Caco-2 (cell line): Measurements from ENCODE around the gene ORMDL1. TPM values are rescaled to one million over a fixed set of nuclear protein-coding genes. Genes with fewer than 3 reads are reported as not detected.
A peak's percentile ranks its signal among the peaks of the same experiment; 100 is the strongest.

ENCODE experiments used
- BruUV-seq: library from RNA; stranded (reverse); fragments of 400-500 nt; replicated peaks from 2 replicates; lab custom pipeline; 2021; lab: Mats Ljungman, UMichigan
- CTCF ChIA-PET: fragments of 300-600 bp; sonication (Branson Sonifier 250); formaldehyde crosslinking; loops from one replicate; lab custom pipeline; 2022; ENCODE audit warnings: antibody characterized with exemption; lab: Charles Lee
- POLR2A ChIA-PET: fragments of 300-600 bp; sonication (Branson Sonifier 250); formaldehyde crosslinking; loops from one replicate; lab custom pipeline; 2022; ENCODE audit warnings: antibody characterized with exemption; lab: Charles Lee
- DNase-seq, 2 experiments: peaks; one replicate each; pipeline versions ENCODE4 v3.0.0 to v3.0.0-alpha.2; 2020 to 2022
- H3K27me3 ChIP-seq: replicated peaks from 2 replicates; pipeline ENCODE4 v1.6.0; 2011; ENCODE audit warnings: low read length; ENCODE audit not compliant: control insufficient read depth, insufficient read depth
- H3K36me3 ChIP-seq: 2 replicates; pipeline ENCODE4 v1.5.1; 2011; ENCODE audit warnings: low read length; ENCODE audit not compliant: control insufficient read depth, insufficient read depth
- H3K4me1 ChIP-seq: fragments of 250-450 bp; sonication (Bioruptor Pico); 2 replicates; pipeline ENCODE4 v1.5.1; 2020; ENCODE audit warnings: mild to moderate bottlenecking
- H3K4me3 ChIP-seq: 2 replicates; pipeline ENCODE4 v1.5.1; 2011; ENCODE audit warnings: low read depth, mild to moderate bottlenecking, control low read depth, low read length
- H3K9me3 ChIP-seq: fragments of 250-450 bp; sonication (Bioruptor Pico); 2 replicates; pipeline ENCODE4 v1.5.1; 2020; ENCODE audit warnings: mild to moderate bottlenecking, moderate library complexity
- H3K27ac Mint-ChIP-seq: one replicate; pipeline ENCODE4 v1.8.0; 2022; ENCODE audit warnings: mixed read lengths; ENCODE audit not compliant: unreplicated experiment
- H3K27me3 Mint-ChIP-seq: one replicate; pipeline ENCODE4 v1.8.0; 2022; ENCODE audit warnings: mixed read lengths; ENCODE audit not compliant: insufficient read depth, unreplicated experiment
- H3K36me3 Mint-ChIP-seq: one replicate; pipeline ENCODE4 v1.8.0; 2022; ENCODE audit warnings: mild to moderate bottlenecking, mixed read lengths; ENCODE audit not compliant: insufficient read depth, unreplicated experiment
- H3K4me1 Mint-ChIP-seq: one replicate; pipeline ENCODE4 v1.8.0; 2022; ENCODE audit warnings: low read depth, mixed read lengths; ENCODE audit not compliant: unreplicated experiment
- H3K4me3 Mint-ChIP-seq: one replicate; pipeline ENCODE4 v1.8.0; 2022; ENCODE audit warnings: mild to moderate bottlenecking, moderate library complexity, mixed read lengths; ENCODE audit not compliant: unreplicated experiment
- H3K9me3 Mint-ChIP-seq: one replicate; pipeline ENCODE4 v1.8.0; 2022; ENCODE audit warnings: mixed read lengths; ENCODE audit not compliant: unreplicated experiment
- intact Hi-C: fragments of 100-400 bp; cut with micrococcal nuclease; formaldehyde crosslinking; loops from one replicate; pipeline ENCODE4 v1.10.0; 2022; ENCODE audit not compliant: unreplicated experiment
- total RNA-seq: library from RNA; stranded (reverse); gene quantifications from 2 replicates; pipeline ENCODE4 v1.2.3, GENCODE V29; 2022
- TF ChIP-seq, protein P1 (sequence below), 2 experiments: fragments of 200-600 bp in 1 of 2; IDR thresholded peaks; 1 replicate in 1 of 2; 2 replicates in 1 of 2; pipeline versions ENCODE4 v1.5.1 to v1.8.0; 2011 to 2022; ENCODE audit warnings: antibody characterized with exemption in 1 of 2, control low read depth in 1 of 2, inconsistent platforms in 1 of 2, low read depth in 1 of 2, low read length in 1 of 2, mild to moderate bottlenecking in 1 of 2, moderate library complexity in 1 of 2; ENCODE audit not compliant: insufficient read depth in 1 of 2, severe bottlenecking in 1 of 2, unreplicated experiment in 1 of 2

The ORMDL1 gene
- total RNA-seq, 1 experiment from 2014 or later = 52.1 TPM

GRCh38 chr2:189783451-189783926 lies 650 bp downstream of the ORMDL1 start:
- no peak for DNase-seq
- ChIA-PET CTCF (interaction anchor here (1.0 to 2.7 kb wide), 2 partner anchors 15 to 21 kb away, joined by 8 to 14 read pairs; partner anchors contain the start of gene OSGEPL1), POLR2A (interaction anchor here (0.6 to 2.4 kb wide), 3 partner anchors 15 to 308 kb away, joined by 3 to 16 read pairs (median 3); partner anchors contain the start of gene OSGEPL1)
- Histone ChIP-seq H3K27me3 (no peaks in the 10 kb centered on the region), H3K36me3 (no peaks in the 10 kb centered on the region), H3K4me3 (peak overlapping the region; percentile 88), H3K4me1 (peaks cover 5% of the 10 kb centered on the region; the same call in 1 of the 2 replicates), H3K9me3 (no peaks in the 10 kb centered on the region)
- Mint-ChIP-seq H3K27ac (peak overlapping the region; percentile 82), H3K4me1 (peaks cover 23% of the 10 kb centered on the region), H3K36me3 (peaks cover 60% of the 10 kb centered on the region), H3K9me3 (no peaks in the 10 kb centered on the region), H3K4me3 (peak overlapping the region; percentile 83), H3K27me3 (no peaks in the 10 kb centered on the region)
- TF ChIP-seq, protein P1, sequence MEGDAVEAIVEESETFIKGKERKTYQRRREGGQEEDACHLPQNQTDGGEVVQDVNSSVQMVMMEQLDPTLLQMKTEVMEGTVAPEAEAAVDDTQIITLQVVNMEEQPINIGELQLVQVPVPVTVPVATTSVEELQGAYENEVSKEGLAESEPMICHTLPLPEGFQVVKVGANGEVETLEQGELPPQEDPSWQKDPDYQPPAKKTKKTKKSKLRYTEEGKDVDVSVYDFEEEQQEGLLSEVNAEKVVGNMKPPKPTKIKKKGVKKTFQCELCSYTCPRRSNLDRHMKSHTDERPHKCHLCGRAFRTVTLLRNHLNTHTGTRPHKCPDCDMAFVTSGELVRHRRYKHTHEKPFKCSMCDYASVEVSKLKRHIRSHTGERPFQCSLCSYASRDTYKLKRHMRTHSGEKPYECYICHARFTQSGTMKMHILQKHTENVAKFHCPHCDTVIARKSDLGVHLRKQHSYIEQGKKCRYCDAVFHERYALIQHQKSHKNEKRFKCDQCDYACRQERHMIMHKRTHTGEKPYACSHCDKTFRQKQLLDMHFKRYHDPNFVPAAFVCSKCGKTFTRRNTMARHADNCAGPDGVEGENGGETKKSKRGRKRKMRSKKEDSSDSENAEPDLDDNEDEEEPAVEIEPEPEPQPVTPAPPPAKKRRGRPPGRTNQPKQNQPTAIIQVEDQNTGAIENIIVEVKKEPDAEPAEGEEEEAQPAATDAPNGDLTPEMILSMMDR (IDR thresholded peaks at IDR 0.05; ENCODE audit: insufficient read depth in 1 of 2, low read depth in 1 of 2, low read length in 1 of 2, severe bottlenecking in 1 of 2, unreplicated experiment in 1 of 2) = no peak
- no TSS peak for BruUV-seq
- intact Hi-C loops = loop anchor here (5.0 to 10.0 kb wide), 2 partner anchors 121 to 401 kb away; partner anchors contain the start of gene ASNSD1

- no peak for DNase-seq
- no peaks in the 10 kb centered on the region for H3K9me3 ChIP-seq
- H3K4me1 ChIP-seq = peaks cover 5% of the 10 kb centered on the region; the same call in 1 of the 2 replicates
- ChIA-PET POLR2A (no interaction called here), CTCF (no interaction called here)
- Mint-ChIP-seq H3K27me3 (no peaks in the 10 kb centered on the region), H3K36me3 (peaks cover 69% of the 10 kb centered on the region), H3K9me3 (no peaks in the 10 kb centered on the region), H3K27ac (no peak overlapping the region), H3K4me1 (peaks cover 23% of the 10 kb centered on the region), H3K4me3 (peak overlapping the region; percentile 83)
- no TSS peak for BruUV-seq
- TF ChIP-seq, protein P1 (IDR thresholded peaks at IDR 0.05; ENCODE audit: insufficient read depth in 1 of 2, low read depth in 1 of 2, low read length in 1 of 2, severe bottlenecking in 1 of 2, unreplicated experiment in 1 of 2) = no peak
- intact Hi-C loops = loop anchor here (5.0 to 10.0 kb wide), 2 partner anchors 120 to 403 kb away; partner anchors contain the start of gene ASNSD1
- peak overlapping the region; percentile 88; the same call in 1 of the 2 replicates for H3K4me3 ChIP-seq
- no peaks in the 10 kb centered on the region for H3K36me3 ChIP-seq
- H3K27me3 ChIP-seq = no peaks in the 10 kb centered on the region
These were observed 1.9 kb downstream of the ORMDL1 start for GRCh38 chr2:189782221-189782671.

DNA sequence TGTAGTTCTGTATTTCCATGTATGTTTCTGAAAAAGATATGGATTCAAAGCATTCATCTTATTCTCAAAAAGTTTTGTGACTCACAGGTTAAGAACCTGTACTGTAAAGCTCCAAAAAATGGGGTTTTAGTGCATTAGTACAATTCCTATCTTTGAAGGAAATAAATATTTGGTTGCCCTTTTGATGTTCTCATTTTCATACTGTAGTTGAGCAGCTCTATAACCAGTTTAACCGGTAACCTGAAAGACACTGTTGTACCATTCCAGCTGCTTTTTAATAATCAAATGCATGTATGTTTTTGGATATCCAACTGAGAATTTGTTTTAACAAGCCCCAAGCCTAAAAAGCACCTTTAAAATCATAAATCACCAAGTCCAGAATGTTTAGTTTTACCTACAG lies 11.9 kb downstream of the ORMDL1 start:
- H3K4me1 Mint-ChIP-seq = no peaks in the 10 kb centered on the region
- H3K36me3 Mint-ChIP-seq = peaks cover 51% of the 10 kb centered on the region
- Histone ChIP-seq H3K4me3 (no peak overlapping the region), H3K27me3 (no peaks in the 10 kb centered on the region), H3K4me1 (no peaks in the 10 kb centered on the region), H3K36me3 (no peaks in the 10 kb centered on the region; the same call in 1 of the 2 replicates), H3K9me3 (no peaks in the 10 kb centered on the region)
- no peak overlapping the region for H3K27ac Mint-ChIP-seq
- TF ChIP-seq, protein P1 (IDR thresholded peaks at IDR 0.05; ENCODE audit: insufficient read depth in 1 of 2, low read depth in 1 of 2, low read length in 1 of 2, severe bottlenecking in 1 of 2, unreplicated experiment in 1 of 2) = no peak
- BruUV-seq = no TSS peak
- CTCF ChIA-PET = interaction anchor here (1.5 kb wide), 1 partner anchor 10 kb away, joined by 5 read pairs; the partner anchor contains the start of gene OSGEPL1
- intact Hi-C loops = no loop called here
- H3K9me3 Mint-ChIP-seq = no peaks in the 10 kb centered on the region
- H3K4me3 Mint-ChIP-seq = no peak overlapping the region
- no peaks in the 10 kb centered on the region for H3K27me3 Mint-ChIP-seq
- POLR2A ChIA-PET = no interaction called here
- DNase-seq = no peak
